Prostate gland (tissue), 2 donors: ENCODE measurements around the gene MPPED1.

Source experiments
- POLR2AphosphoS5 ChIP-seq: sonication (generic); formaldehyde crosslinking; IDR thresholded peaks from one replicate; pipeline ENCODE4 v1.6.1; 2017; ENCODE audit warnings: antibody characterized with exemption
- TF ChIP-seq, protein P1 (sequence below), 4 experiments: fragments of 200-600 bp in 2 of 4; fragments of 450-650 bp in 2 of 4; sonication (generic) in 2 of 4; IDR thresholded peaks; 1 replicate in 3 of 4; 2 replicates in 1 of 4; pipeline ENCODE4 v1.5.1; 2016 to 2019; ENCODE audit warnings: antibody characterized with exemption in 4 of 4, mild to moderate bottlenecking in 2 of 4, moderate library complexity in 2 of 4

DNA sequence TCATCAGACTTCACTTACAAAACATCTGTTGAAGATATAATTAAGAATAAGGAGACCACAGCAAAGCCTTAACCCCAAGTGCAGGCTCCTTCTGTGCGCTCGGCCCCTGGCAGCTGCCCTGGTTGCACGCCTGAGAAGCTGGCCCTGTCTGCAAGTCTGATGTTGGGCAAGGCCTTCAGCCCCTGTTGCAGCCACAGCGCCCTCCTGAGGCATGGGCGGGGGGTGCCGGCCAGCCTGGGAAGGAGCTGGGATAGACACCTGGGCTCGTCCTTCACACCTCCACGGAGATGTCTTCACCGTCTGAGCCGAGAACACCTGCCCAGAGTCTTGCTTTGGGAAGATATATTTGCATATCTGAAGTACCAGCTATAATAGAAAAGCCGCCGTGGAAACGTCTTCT is 104.1 kb downstream of the MPPED1 start:
- TF ChIP-seq POLR2AphosphoS5, result no peak
- TF ChIP-seq, protein P1, sequence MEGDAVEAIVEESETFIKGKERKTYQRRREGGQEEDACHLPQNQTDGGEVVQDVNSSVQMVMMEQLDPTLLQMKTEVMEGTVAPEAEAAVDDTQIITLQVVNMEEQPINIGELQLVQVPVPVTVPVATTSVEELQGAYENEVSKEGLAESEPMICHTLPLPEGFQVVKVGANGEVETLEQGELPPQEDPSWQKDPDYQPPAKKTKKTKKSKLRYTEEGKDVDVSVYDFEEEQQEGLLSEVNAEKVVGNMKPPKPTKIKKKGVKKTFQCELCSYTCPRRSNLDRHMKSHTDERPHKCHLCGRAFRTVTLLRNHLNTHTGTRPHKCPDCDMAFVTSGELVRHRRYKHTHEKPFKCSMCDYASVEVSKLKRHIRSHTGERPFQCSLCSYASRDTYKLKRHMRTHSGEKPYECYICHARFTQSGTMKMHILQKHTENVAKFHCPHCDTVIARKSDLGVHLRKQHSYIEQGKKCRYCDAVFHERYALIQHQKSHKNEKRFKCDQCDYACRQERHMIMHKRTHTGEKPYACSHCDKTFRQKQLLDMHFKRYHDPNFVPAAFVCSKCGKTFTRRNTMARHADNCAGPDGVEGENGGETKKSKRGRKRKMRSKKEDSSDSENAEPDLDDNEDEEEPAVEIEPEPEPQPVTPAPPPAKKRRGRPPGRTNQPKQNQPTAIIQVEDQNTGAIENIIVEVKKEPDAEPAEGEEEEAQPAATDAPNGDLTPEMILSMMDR (IDR thresholded peaks at IDR 0.05), result no peak
